ENCODE measurements around the gene CYP4F22.
A peak's percentile ranks its signal among the peaks of the same experiment; 100 is the strongest.

Gene CYP4F22

DNA sequence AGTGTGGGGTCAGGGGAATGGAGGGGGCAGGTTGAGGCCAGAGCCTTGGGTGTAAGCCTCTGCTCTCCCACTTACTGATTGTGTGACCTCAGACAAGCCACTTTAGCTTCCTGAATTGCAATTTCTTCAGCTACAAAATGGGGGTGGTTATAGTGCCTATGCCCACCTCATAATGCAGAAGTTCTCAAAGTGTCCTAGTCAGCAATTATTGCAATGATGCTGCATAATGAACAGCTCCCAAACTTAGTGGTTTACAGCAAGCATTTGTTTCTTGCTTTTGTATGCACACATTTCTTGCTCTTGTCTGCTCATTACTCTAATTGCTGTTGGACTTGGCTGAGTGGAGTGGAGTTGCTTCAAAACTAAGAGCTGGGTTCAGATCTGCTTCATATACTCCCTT is 36.0 kb downstream of the CYP4F22 start:
- TF ChIP-seq, protein P1, sequence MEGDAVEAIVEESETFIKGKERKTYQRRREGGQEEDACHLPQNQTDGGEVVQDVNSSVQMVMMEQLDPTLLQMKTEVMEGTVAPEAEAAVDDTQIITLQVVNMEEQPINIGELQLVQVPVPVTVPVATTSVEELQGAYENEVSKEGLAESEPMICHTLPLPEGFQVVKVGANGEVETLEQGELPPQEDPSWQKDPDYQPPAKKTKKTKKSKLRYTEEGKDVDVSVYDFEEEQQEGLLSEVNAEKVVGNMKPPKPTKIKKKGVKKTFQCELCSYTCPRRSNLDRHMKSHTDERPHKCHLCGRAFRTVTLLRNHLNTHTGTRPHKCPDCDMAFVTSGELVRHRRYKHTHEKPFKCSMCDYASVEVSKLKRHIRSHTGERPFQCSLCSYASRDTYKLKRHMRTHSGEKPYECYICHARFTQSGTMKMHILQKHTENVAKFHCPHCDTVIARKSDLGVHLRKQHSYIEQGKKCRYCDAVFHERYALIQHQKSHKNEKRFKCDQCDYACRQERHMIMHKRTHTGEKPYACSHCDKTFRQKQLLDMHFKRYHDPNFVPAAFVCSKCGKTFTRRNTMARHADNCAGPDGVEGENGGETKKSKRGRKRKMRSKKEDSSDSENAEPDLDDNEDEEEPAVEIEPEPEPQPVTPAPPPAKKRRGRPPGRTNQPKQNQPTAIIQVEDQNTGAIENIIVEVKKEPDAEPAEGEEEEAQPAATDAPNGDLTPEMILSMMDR (IDR thresholded peaks at IDR 0.05): no peak
- no peak for TF ChIP-seq ZFX (IDR thresholded peaks at IDR 0.05; ENCODE audit: borderline replicate concordance)
- H3K27ac ChIP-seq: no peak overlapping the region

DNA sequence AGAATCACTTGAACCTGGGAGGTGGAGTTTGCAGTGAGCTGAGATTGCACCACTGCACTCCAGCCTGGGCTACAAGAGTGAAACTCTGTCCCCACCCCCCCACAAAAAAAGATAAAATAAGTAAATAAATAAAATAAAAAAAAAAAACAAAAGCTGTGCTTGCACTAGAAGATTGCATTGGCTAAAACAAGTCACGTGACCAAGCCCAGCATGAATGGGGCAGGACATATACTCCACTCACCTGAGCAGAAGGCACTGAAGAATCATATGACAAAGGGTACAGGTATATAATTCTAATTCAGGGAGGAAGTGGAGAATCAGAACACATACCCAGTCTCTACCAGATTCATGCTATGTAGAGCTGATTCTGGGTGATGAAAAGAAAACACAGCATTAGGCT is 36.6 kb downstream of the CYP4F22 start:
- TF ChIP-seq, protein P1 (IDR thresholded peaks at IDR 0.05): no peak
- no peak for TF ChIP-seq ZFX (IDR thresholded peaks at IDR 0.05; ENCODE audit: borderline replicate concordance)
- no peak overlapping the region for H3K27ac ChIP-seq

DNA sequence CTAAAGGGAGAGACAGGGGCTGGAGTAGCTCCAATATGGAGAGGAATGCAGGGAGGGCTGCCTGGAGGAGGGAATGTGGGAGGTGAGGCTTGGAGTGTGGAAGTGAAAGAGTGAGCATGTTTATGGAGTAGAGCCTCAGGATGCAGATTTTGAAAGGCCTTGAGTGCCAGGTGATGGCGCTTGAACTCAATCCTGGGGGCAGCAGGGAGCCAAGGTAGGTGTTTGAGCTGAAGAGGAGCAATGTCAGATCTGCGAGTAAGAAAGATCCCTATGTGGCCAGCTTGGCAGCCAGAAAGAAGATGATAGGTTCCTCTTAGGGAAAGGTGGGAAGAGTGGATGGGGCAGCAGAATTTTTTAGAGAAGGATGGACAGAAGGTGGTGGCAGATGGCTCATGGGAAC is 40.3 kb downstream of the CYP4F22 start:
- no peak overlapping the region for H3K27ac ChIP-seq
- TF ChIP-seq ZFX (IDR thresholded peaks at IDR 0.05; ENCODE audit: borderline replicate concordance): no peak
- TF ChIP-seq, protein P1 (IDR thresholded peaks at IDR 0.05): no peak

DNA sequence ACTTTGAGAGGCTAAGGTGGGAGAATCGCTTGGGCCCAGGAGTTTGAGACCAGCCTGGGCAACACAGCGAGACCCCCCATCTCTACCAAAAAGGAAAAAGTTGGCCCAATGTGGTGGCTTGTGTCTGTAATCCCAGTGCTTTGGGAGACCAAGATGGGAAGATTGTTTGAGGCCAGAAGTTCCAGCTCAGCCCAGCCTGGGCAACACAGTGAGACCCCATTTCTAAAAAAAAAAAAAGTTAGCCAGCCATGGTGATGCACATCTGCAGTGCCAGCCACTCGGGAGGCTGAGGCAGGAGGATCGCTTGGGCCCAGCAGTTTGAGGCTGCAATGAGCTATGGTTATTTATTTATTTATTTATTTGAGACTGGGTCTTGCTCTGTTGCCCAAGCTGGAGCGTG is 41.3 kb downstream of the CYP4F22 start:
- H3K27ac ChIP-seq: no peak overlapping the region
- TF ChIP-seq, protein P1 (IDR thresholded peaks at IDR 0.05): no peak
- TF ChIP-seq ZFX (IDR thresholded peaks at IDR 0.05; ENCODE audit: borderline replicate concordance): no peak

DNA sequence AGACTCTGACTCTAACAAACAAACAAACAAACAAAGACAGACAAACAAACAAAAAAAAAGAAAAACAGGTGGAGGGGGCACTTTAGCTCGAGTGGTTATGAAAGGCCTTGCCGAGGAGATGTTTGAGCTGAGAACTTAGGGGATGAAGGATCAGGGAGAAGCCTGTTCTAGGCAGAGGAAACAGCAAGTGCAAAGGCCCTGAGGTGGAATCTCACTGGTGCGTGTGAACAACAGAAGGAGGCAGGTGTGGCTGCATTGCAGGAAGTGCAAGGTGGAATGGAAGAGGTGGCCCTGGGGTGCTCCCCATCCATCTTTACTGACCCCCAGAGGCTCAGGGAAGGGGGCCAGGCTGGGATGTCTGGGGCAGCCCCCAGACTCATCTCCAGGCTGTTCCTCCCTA is 41.9 kb downstream of the CYP4F22 start:
- H3K27ac ChIP-seq: no peak overlapping the region
- TF ChIP-seq, protein P1 (IDR thresholded peaks at IDR 0.05): no peak
- TF ChIP-seq ZFX (IDR thresholded peaks at IDR 0.05; ENCODE audit: borderline replicate concordance): no peak

DNA sequence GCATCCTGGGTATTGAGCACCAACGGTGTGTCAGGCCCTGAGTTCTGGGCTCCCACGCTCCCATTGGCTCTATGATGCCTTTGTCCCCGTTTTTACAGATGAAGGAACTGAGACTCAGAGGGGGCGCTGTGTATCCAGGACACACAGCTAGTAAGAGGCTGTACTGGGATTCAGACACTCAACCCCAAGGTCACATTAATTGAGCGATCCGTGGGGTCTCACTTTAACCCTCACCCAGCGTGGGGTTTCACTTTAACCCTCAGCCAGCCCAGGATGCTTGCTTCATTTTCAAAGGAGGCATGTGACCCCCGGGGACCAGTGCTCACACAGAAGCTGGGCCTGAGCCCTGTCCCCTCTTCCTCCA is 42.6 kb downstream of the CYP4F22 start:
- H3K27ac ChIP-seq: no peak overlapping the region
- TF ChIP-seq ZFX (IDR thresholded peaks at IDR 0.05; ENCODE audit: borderline replicate concordance): no peak
- TF ChIP-seq, protein P1 (IDR thresholded peaks at IDR 0.05): peak; percentile 63

DNA sequence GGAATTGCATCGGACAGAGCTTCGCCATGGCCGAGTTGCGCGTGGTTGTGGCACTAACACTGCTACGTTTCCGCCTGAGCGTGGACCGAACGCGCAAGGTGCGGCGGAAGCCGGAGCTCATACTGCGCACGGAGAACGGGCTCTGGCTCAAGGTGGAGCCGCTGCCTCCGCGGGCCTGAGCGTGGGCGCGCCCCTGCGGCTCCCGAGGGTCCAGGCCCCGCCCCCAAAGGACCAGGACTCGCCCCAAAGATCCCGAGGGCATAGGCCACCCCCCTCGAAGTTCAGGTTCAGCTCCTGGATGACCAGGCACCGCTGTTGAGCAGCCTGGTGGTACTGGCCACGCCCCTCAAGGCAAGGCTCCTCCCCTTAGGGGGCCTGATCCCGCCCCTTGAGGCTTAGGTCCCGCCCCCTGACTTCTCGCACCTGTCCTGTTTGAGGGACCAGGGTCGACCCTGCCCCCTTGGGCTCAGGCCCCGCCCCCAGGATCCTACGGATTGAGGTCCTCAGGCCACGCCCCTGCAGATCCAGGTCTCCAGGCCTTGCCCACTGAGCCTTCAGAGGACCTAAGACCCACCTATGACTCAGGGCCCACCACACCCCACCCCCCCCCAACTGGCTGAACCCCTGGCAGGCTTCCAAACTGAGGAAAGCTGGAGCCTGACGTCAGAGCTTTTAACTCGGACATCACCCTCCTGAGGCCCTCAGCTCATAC is 43.1 kb downstream of the CYP4F22 start:
- TF ChIP-seq ZFX (IDR thresholded peaks at IDR 0.05; ENCODE audit: borderline replicate concordance): no peak
- TF ChIP-seq, protein P1 (IDR thresholded peaks at IDR 0.05): no peak; the same call in 1 of the 2 replicates
- no peak overlapping the region for H3K27ac ChIP-seq
